HG03108 (cell line): ENCODE data around the gene AXDND1.
"Not testable (repeated sequence)": the region's sequence is repeated elsewhere in the genome, so short reads cannot be mapped to it uniquely, and the experiment has no call there.

Experiments used
- ATAC-seq: cut with Tn5 transposase; IDR thresholded peaks from one replicate; pipeline ENCODE4 v1.9.1; 2021; ENCODE audit warnings: moderate library complexity; ENCODE audit not compliant: unreplicated experiment

The AXDND1 gene

GRCh38 chr1:179459606-179460206 is 93.9 kb downstream of the AXDND1 start:
- ATAC-seq, result not testable (repeated sequence)

- ATAC-seq, result not testable (repeated sequence)
Observed at GRCh38 chr1:179465661-179466060, 99.9 kb downstream of the AXDND1 start.

- ATAC-seq, result no peak
Observed at GRCh38 chr1:179474713-179475112, 108.9 kb downstream of the AXDND1 start.

- ATAC-seq, result no peak
Observed at GRCh38 chr1:179476484-179476883, 110.7 kb downstream of the AXDND1 start.

- no peak for ATAC-seq
Observed at GRCh38 chr1:179478370-179478769, 112.6 kb downstream of the AXDND1 start.

- no peak for ATAC-seq
Observed at GRCh38 chr1:179490611-179491010, 124.8 kb downstream of the AXDND1 start.

- ATAC-seq, result no peak
Observed at GRCh38 chr1:179493323-179493722, 127.6 kb downstream of the AXDND1 start.

- ATAC-seq, result no peak
Observed at GRCh38 chr1:179506199-179506598, 140.4 kb downstream of the AXDND1 start.

GRCh38 chr1:179509384-179509783 is 143.6 kb downstream of the AXDND1 start:
- no peak for ATAC-seq

GRCh38 chr1:179510038-179510437 is 144.3 kb downstream of the AXDND1 start:
- peak; percentile 84 for ATAC-seq

GRCh38 chr1:179516976-179517705 is 151.4 kb downstream of the AXDND1 start:
- no peak for ATAC-seq

- ATAC-seq, result not testable (repeated sequence)
Observed at GRCh38 chr1:179518544-179518943, 152.8 kb downstream of the AXDND1 start.

- no peak for ATAC-seq
Observed at GRCh38 chr1:179529482-179530195, 163.9 kb downstream of the AXDND1 start.

GRCh38 chr1:179530352-179530751 is 164.6 kb downstream of the AXDND1 start:
- no peak for ATAC-seq

GRCh38 chr1:179541774-179542173 is 176.0 kb downstream of the AXDND1 start:
- ATAC-seq, result no peak

GRCh38 chr1:179545321-179545720 is 179.6 kb downstream of the AXDND1 start:
- no peak for ATAC-seq

GRCh38 chr1:179547021-179547535 is 181.3 kb downstream of the AXDND1 start:
- ATAC-seq, result no peak

GRCh38 chr1:179548666-179549367 is 183.0 kb downstream of the AXDND1 start:
- no peak for ATAC-seq

GRCh38 chr1:179549368-179549700 is 183.6 kb downstream of the AXDND1 start:
- ATAC-seq, result no peak

- ATAC-seq, result no peak
Observed at GRCh38 chr1:179550746-179551682, 185.2 kb downstream of the AXDND1 start.
